NCI-H2196 (cell line): ENCODE data around the gene IL37.
A peak's percentile ranks its signal among the peaks of the same experiment; 100 is the strongest.
"Not testable (repeated sequence)": the region's sequence is repeated elsewhere in the genome, so short reads cannot be mapped to it uniquely, and the experiment has no call there.

Experiments used
- DNase-seq: peaks from one replicate; lab custom pipeline; 2025; ENCODE audit not compliant: unreplicated experiment; lab: John Stamatoyannopoulos, UW

IL37 gene

DNA sequence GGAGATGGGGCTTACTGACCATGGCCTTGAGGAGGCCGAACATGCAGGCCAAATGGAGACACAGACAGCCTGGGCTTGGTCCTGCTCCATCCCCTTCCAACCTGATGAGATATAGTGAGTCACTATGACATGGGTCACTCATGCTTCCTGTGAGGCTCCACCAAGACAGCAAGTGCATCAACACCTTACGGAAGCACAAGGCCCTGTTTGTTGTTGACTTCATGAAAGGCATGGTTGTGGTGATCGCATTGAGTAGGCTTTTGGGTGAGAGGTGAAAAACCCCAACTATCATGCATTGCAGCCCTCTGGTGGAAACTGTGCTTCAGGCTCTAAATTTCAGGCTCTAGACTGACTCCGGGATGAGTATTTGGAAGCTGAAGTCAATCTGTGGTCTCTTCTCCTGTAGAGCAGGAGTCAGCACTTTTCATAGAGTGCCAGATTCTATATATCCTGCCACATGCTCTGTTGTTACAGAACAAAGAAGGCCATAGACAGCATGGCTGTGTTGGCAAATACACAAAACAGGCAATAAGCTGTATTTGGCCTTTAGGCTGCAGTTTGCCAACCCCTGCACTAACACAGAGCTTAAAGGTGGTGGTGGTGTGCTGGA, 10.1 kb downstream of the IL37 start:
- DNase-seq, result no peak

DNA sequence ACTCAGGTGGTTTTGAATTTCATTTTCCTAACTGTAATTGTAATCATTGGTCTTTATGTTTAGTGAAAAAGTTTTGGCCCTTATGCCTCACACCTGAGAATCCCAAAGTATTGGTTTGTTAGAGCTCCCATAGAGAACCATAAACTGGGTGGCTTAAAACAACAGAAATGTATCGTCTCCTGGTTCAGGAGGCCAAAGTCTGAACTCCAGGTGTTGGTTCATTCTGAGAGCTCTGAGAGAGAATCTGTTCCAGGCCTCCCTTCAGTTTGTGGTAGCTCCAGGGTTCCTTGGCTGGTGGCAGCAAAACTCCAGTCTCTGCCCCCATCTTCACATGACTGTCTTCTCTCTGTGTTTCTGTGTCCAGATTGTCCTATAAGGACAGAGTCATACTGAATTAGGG, 11.0 kb downstream of the IL37 start:
- no peak for DNase-seq

DNA sequence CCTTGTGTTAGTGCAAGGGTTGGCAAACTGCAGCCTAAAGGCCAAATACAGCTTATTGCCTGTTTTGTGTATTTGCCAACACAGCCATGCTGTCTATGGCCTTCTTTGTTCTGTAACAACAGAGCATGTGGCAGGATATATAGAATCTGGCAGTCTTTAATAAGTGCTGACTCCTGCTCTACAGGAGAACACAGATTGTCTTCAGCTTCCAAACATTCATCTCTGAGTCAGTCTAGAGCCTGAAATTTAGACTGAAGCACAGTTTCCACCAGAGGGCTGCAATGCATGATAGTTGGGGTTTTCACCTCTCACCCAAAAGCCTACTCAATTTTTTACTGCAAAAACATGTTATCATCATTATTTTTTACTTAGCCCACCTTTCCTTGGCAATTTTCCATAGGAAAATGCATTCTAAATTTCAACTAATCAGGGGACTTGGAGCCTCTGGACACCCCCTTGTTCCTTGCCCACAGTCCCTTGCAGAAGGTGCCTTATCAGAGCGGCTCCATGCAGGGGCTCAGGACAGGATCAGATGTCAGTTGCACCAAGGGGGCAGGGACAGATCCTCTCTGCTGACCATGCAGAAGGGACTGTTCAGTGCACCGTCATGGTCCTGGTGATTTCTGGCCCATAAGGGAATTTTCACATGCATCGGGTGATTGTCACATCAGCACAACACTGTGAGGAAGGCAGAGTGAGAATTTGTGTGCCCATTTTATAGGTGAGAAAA, 12.4 kb downstream of the IL37 start:
- no peak for DNase-seq

DNA sequence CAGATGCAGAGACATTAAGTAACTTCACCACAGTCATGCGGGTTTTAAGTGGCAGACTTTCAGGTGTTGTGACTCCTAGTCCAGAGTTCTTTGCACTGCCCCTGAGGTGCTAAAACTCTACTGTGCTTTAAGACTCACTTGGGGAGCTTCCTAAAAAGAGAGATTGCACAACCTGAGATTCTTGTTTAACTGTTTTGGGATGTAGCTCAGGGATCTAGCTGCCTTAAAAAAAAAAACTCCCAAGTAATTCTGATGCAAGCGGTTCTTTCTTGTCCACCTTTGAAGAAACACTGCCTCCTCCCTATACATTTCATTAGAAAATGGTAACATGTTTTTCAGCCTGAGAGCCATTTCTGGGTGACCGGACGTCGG, 13.0 kb downstream of the IL37 start:
- no peak for DNase-seq

DNA sequence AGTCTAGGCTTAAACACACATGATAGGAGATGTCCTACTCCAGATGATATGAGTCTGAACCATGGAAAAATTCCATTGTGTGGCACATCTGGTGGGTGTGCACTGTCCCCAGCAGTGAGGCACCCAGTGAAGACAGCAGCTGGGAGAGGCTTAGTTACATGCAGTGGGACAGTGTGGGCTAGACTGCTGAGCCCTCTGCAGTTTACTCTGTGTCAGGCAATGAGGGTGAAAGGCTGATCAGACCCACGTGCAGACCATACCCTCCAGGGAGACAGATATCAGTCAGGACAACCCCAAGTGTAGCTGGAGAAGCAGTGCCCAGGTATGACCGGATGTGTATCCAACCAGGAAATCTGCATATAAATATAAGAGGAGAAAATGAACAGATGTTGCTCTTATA, 13.4 kb downstream of the IL37 start:
- DNase-seq, result no peak

DNA sequence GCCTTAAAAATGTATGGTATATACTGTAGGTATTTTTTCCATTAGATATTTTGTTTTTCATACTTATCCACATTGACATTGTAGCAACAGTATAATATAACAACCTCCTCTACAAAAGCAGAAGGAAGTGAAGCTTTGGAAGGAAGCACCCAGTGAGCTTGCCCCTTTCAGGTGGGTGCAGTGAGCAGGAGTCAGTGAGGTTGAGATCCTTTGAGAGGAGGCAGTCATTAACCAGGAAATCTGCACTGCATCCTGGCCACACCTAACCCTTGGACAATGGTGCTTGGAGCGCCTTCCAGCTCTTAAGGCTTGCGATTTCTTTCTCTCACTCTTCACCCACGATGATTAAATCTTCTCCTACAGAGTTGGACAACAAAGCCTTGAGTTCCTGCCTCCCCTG, 13.9 kb downstream of the IL37 start:
- DNase-seq, result no peak

DNA sequence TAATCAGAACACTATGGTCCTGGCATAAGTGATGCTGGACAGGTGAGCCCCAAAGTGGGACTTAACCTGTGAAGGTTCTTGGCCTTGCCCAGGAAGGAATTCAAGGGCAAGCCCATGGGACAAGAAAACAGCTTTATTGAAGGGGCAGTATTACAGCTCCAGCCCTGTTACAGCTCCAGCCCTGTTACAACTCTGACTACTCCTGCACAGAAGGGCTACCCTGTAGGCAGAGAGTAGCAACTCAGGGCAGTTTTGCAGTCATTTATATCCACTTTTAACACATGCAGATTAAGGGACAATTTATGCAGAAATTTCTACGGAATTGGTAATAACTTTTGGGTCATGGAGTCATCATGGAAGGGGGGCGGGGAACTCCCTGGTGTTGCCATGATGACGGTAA, 15.7 kb downstream of the IL37 start:
- DNase-seq, result no peak

DNA sequence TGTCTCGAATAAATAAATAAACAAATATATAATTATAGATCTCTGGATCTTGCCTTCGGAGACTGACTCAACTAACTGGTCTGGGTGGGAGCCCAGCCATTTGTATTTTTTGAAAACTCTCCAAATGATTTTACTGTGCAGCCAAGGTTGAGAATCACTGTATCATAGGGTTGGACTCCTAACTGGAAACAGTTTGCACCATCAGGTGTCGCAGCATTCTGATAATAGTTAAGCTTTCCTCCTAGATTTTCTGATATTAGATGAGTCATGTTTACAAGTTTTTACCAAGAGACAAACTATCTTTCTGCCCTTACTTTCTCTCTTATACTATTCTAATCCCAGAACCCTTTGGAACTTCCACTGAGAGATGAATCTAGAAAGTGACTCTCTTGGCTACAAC, 16.8 kb downstream of the IL37 start:
- no peak for DNase-seq

DNA sequence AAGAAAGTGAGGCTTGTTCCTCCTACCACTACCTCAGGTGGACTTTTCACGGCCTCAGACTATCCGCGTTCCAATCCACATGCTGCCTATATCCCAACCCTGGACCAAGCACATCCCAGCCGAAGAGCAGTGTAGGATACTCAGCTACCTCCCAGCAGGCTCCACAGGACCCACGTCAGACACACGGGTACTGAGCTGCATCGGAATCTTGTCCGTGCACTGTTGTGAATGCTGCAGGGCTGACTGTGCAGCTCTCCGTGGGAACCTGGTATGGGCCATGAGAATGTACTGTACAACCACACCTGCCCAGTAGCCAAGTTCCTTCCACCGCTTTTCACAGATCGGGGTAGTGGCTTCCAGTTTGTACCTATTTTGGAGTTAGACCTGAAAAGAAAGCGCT, 22.3 kb downstream of the IL37 start:
- no peak for DNase-seq

DNA sequence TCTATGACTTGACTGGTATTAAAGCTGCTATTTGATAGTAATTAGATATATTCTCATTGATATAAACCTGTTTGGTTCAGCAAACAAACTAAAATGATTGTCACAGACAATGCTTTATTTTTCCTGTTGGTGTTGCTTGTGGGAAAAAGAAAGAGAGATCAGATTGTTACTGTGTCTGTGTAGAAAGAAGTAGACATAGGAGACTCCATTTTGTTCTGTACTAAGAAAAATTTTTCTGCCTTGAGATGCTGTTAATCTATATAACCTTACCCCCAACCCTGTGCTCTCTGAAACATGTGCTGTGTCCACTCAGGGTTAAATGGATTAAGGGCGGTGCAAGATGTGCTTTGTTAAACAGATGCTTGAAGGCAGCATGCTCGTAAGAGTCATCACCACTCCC, 23.2 kb downstream of the IL37 start:
- DNase-seq, result not testable (repeated sequence)

DNA sequence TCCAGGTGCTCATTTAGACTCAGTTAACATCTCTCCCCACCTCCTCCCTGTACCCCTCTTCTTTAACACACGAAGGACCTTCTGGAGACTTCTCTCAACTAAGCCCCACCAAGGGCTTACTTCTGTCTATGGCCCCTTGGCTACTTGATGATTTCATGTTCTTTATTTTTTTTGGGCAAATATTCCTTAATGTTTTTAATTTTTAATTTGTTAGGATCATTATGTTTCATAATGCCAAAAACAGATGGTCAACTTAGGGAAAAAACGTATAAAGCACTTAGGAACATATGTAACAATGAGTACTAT, 25.9 kb downstream of the IL37 start:
- DNase-seq, result no peak

DNA sequence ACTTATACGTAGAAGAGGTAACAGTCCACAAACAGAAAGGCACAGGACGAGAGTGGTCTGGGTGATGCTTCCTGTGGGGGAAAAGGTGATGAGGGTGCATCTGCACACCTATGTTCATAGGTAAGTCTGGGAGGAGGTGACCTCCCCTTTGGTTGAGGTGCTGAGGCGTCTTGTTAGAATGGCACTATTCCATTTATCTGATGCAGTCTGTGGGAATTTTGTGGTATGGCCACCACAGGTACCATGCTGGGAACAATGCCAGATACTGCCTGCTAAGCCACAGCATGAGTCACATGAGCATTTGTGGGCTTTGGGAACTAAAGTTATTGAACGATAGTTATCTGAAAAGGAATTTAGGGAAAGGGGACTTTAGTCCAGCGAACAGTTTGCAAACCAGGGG, 27.9 kb downstream of the IL37 start:
- DNase-seq, result no peak

DNA sequence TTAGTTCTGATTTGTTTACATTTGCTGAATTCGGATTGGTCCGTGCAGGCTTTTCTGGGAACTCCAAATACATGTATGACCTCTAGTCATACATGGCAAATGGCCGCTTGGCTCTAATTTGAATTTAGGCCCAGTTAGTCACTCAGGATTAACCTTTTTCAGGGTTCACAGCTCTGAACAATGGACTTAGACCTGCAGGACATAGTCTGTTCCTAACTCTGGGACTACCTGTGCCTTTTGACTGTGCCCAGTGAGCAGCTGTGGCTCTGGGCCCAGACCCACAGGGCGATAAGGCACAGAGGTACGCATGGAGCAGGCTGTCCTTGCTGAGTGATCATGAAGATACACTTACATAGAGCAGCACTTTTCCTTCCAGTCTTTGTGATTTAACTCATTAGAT, 28.5 kb downstream of the IL37 start:
- DNase-seq, result no peak

DNA sequence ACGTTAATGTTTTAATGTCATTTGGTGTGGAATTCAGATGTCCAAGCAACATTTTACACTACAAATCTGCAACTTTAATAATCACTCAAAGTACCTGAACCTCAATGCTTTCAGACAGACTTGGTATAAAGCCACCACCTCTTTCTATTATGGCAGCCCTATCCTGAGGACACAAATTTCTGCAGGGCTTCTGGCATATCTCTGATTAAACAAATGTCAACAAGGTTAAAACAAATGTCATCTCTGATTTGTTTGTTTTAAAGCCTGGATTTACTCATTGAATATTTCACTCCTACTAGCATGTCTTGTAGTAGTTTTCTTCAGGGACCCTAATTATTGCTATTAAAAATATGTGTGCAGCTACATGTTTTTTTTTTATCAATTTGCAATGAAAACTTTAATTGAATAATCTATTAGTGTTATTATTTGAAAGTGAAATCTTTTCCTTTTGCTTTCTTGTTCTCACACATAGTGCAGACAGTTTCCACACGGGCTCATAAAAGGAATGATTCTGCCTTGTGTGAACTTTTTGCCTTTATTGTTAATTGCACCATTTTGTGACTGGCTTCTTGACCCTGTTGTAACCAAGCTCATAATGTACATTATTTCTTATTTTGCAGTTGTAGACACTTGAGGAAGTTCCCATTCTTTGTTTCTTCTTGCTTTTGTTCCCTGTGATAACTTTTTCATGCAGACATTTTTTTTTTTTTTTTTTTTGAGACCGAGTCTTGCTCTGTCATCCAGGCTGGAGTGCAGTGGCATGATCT, 30.1 kb downstream of the IL37 start:
- DNase-seq, result no peak

DNA sequence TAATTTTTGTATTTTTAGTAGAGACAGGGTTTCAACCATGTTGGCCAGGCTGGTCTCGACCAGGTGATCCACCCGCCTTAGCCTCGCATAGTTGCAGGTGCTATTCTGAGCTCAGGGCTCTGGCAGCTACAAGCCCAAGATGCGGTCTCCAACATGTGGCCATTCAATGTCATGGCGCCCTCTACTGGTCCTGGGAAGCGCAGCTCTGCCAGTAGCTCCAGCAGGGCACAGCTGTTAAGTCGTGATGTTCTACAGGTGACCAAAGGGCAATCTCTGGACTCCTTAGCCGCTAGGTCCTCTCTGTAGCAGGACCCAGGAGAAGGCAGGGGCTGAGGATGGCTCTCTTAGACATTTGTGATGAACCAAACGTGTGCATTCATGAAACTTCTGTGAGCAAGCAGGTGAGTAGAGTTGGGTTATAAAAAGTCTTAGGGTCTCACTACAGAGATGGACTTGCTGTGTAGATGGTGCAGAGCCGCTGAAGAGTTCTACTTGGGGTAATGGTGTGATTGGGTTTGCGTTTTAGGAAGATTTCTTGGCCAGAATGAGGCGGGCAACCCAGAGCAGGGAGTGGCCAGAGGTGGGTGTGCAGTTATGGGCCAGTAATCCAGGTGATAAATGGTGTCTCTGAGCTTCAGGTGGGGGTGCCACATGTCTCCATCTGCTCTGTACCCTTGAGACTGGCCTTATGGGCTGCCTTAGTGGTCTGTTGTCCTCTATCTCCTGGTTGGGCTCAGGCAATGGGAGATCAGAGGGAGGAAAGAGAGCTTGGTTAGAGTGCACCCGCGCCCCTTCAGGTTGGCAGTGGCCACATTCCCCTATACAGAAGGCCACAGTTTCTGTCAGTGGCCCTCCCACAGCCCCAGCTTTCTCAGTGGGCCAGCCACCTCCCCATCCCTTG, 31.0 kb downstream of the IL37 start:
- DNase-seq, result peak; percentile 87

DNA sequence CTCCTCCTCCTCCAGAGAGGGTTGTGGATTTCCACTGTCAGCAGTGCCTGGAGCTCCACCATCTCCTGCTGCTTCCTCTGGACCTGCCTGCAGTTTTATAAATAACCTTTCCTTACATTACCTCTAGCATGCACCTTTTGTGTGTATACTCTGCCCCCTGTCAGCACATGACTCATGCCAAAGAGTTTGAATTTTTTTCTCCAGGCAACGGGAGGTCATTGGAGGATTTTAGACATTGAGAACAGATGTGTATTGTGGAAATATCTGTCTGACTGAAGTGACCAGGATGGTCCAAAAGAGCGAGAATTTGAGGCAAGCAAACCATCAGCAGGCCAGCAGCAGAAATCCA, 31.7 kb downstream of the IL37 start:
- no peak for DNase-seq

DNA sequence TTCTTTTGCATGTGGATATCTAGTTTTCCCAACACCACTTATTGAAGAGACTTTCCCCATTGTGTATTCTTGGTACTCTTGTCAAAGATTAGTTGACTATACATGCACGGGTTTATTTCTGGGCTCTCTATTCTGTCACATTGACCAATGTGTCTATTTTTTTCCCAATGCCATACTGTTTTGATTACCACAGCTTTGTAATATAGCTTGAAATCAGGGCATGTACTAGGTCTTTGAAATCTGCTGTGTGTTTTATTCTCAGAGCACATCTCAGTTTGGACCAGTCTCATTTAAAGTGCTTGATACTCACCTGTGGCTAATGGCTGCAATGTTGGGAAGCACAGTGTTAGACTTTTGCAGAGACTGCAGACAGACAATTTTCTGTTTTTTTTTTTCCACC, 34.0 kb downstream of the IL37 start:
- DNase-seq, result no peak

DNA sequence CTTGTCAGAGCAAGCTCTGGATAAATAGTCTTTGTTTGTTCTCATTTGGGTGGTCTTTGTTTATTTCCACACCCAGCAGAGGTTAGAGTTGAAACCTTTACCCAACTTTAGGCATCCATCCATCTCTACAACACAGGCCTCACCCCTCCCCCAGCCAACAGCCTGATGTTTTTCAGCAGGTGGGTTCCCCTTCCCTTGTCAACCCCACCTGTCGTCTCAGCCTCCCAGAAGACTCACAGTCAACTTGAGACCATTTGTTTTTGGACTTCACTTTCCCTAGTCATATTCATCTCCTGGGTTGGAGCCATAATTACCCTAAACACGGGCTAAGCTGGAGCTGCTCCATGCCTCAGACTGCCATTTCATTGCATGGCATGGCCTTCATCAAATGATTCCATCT, 35.1 kb downstream of the IL37 start:
- no peak for DNase-seq

DNA sequence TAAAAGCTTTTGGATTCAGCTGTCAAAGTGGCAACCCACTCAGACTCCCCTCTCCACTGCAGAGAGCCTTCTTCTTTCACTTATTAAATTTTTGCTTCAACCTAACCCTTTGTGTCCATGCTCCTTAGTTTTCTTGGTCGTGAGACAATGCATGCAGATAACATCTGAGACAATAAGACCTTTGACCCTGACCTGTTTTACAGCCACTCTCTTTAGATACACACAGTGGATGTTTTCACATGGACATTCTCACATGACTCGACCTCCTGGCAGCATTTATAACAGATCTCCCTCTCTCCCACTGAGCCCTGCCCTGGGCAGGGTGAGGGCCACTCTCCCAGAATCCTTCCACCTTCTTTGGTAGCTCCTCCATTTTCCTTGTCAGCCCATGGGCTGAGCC, 36.4 kb downstream of the IL37 start:
- DNase-seq, result no peak

DNA sequence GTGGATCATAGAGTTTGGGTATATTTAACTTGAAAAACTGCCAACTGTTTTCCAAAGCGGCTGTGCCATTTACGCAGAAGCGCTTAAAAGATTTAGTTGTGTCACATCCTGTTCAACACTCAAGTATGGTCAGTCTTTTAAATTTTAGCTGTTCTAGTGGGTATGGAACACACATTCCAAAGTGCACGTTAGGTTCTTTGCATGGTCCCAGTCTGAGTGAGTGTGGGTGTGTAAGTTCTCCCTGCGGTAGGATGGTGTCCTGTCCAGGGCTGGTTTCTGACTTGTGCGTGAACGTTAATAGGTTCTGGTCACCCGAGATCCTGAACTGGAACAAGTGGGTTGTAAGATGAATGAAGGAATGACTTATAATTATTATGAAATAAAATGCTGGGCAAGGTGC, 38.5 kb downstream of the IL37 start:
- DNase-seq, result peak; percentile 11

DNA sequence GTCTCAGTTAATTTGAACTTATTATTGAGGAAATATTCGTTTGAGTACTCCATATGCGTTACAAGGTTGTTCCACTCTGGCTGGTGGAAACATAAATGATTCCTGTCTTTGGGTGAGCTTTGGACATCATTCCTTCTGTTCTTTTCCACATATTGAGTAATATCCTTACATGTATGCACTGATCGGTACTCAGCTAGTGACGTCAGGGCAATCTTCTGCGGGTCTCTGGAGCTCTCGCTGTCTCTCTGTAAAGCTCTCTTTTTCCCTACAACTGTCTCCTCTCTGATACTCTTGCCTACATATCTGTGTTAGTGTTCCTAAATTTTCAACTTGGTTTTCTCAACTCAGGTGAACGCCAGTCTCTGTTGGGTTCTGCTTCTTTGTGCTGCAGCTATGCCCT, 43.4 kb downstream of the IL37 start:
- DNase-seq, result no peak

DNA sequence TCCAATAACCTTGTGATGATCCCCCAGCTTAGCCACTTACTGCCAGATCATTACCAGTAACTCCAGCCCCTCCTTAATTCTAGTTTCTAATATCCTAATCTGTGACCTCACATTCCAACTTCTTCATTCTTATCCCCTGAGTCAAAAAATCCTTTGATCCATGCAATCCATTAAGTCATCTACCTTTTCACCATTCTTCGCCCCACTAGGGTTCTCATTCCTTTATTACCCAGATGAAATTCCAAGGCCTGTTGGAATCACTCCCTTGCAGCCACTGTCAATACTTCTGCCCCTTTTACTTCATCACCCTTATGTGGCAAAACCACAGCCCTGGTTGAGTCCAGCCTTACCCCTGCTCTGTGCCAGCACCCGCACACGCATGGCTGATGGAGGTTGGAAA, 46.5 kb downstream of the IL37 start:
- no peak for DNase-seq
